Peyer's patch (tissue), 4 donors: Measurements from ENCODE around the gene SQSTM1.

Experiments
- CTCF ChIP-seq, 6 experiments: fragments of 450-650 bp in 4 of 6; fragments of 200-600 bp in 2 of 6; sonication (generic) in 1 of 6; IDR thresholded peaks; one replicate each; pipeline ENCODE4 v1.5.1; 2017 to 2019; ENCODE audit warnings: antibody characterized with exemption in 6 of 6, mild to moderate bottlenecking in 3 of 6, moderate library complexity in 1 of 6
- POLR2A ChIP-seq, 2 donors: fragments of 450-650 bp; IDR thresholded peaks; one replicate each; pipeline ENCODE4 v1.5.1; 2017; ENCODE audit warnings: antibody characterized with exemption in 2 of 2, mild to moderate bottlenecking in 2 of 2, moderate library complexity in 2 of 2

GRCh38 chr5:179823937-179824744 lies 3.4 kb downstream of the SQSTM1 start:
- no peak for TF ChIP-seq CTCF (IDR thresholded peaks at IDR 0.05)
- no peak for TF ChIP-seq POLR2A (IDR thresholded peaks at IDR 0.05)
